HCT116 (cell line): ENCODE measurements around the gene CASZ1. TPM values are rescaled to one million over a fixed set of nuclear protein-coding genes. Genes with fewer than 3 reads are reported as not detected.

Source experiments
- ATAC-seq: fragments of 200-7000 bp; cut with Tn5 transposase; 2 replicates; pipeline ENCODE4 v1.9.1; 2020; ENCODE audit warnings: mild to moderate bottlenecking, moderate library complexity
- BruUV-seq: library from RNA; stranded (reverse); fragments of 400-500 nt; replicated peaks from 2 replicates; lab custom pipeline; 2021; lab: Mats Ljungman, UMichigan
- CTCF ChIA-PET: fragments of 300-600 bp; sonication (Branson Sonifier 250); formaldehyde crosslinking; loops from one replicate; lab custom pipeline; 2021; ENCODE audit warnings: antibody characterized with exemption; lab: Charles Lee
- POLR2A ChIA-PET: fragments of 300-600, 350-600 bp; sonication (Branson Sonifier 250); formaldehyde crosslinking; loops from one replicate; lab custom pipeline; 2021; ENCODE audit warnings: antibody characterized with exemption; lab: Charles Lee
- RAD21 ChIA-PET, 2 experiments: fragments of 300-600 bp; sonication (Branson Sonifier 250); formaldehyde crosslinking; loops; one replicate each; lab custom pipeline; 2023; ENCODE audit warnings: low total read pairs in 2 of 2; ENCODE audit not compliant: uncharacterized antibody in 2 of 2, unreplicated experiment in 2 of 2, low non-redundant PET in 1 of 2; lab: Charles Lee
- DNase-seq: peaks from one replicate; pipeline ENCODE4 v3.0.0-alpha.2; 2010; ENCODE audit warnings: low read depth, low spot score
- H2AFZ ChIP-seq: fragments of 200-600 bp; shearing (Covaris generic), sonication (generic); 2 replicates; pipeline ENCODE4 v1.6.1; 2017; ENCODE audit warnings: low read depth, mixed run types, mixed read lengths, antibody characterized with exemption, low read length; ENCODE audit not compliant: poor library complexity, severe bottlenecking
- H3K27ac ChIP-seq: 2 replicates; pipeline ENCODE4 v1.5.1; 2012; ENCODE audit warnings: low read depth, low read length
- H3K27me3 ChIP-seq: fragments of 200-600 bp; sonication (generic); 2 replicates; pipeline ENCODE4 v1.6.1; 2016; ENCODE audit warnings: mixed run types, low read length, mixed read lengths; ENCODE audit not compliant: insufficient read depth
- H3K36me3 ChIP-seq, 2 experiments: fragments of 200-500 bp in 1 of 2; fragments of 200-600 bp in 1 of 2; sonication (Bioruptor generic) in 1 of 2; sonication (generic) in 1 of 2; 2 replicates each; pipeline versions ENCODE4 v1.5.1 to v1.6.1; 2014 to 2016; ENCODE audit warnings: low read length in 2 of 2, inconsistent platforms in 1 of 2, mixed read lengths in 1 of 2, mixed run types in 1 of 2; ENCODE audit not compliant: insufficient read depth in 2 of 2, control insufficient read depth in 1 of 2
- H3K4me1 ChIP-seq, 2 experiments: fragments of 200-600 bp in 1 of 2; sonication (generic) in 1 of 2; 2 replicates each; pipeline versions ENCODE4 v1.5.1 to v1.6.1; 2012 to 2017; ENCODE audit warnings: low read length in 2 of 2, inconsistent platforms in 1 of 2, mild to moderate bottlenecking in 1 of 2, mixed read lengths in 1 of 2, mixed run types in 1 of 2, moderate library complexity in 1 of 2; ENCODE audit not compliant: insufficient read depth in 2 of 2, control insufficient read depth in 1 of 2
- H3K4me2 ChIP-seq: fragments of 200-600 bp; sonication (generic); 2 replicates; pipeline ENCODE4 v1.6.1; 2017; ENCODE audit warnings: mixed run types, low read length, mixed read lengths
- H3K4me3 ChIP-seq, 2 experiments: fragments of 200-600 bp in 1 of 2; sonication (generic) in 1 of 2; replicated peaks in 1 of 2; 2 replicates each; pipeline ENCODE4 v1.5.1; 2011 to 2016; ENCODE audit warnings: low read length in 2 of 2, control low read depth in 1 of 2, low read depth in 1 of 2, mild to moderate bottlenecking in 1 of 2, mixed read lengths in 1 of 2, mixed run types in 1 of 2
- H3K79me2 ChIP-seq: fragments of 200-600 bp; sonication (generic); 2 replicates; pipeline ENCODE4 v1.6.1; 2017; ENCODE audit warnings: mild to moderate bottlenecking, mixed run types, low read length, moderate library complexity, mixed read lengths; ENCODE audit not compliant: insufficient read depth
- H3K9ac ChIP-seq: fragments of 200-600 bp; sonication (generic); 2 replicates; pipeline ENCODE4 v1.6.1; 2016; ENCODE audit warnings: low read length, mixed read lengths
- H3K9me2 ChIP-seq: fragments of 200-600 bp; sonication (generic), shearing (Covaris generic); 2 replicates; pipeline ENCODE4 v1.6.1; 2017; ENCODE audit warnings: mixed run types, mild to moderate bottlenecking, moderate library complexity; ENCODE audit not compliant: insufficient read depth
- H3K9me3 ChIP-seq, 2 experiments: fragments of 200-500 bp in 1 of 2; fragments of 200-600 bp in 1 of 2; sonication (Bioruptor generic) in 1 of 2; sonication (generic) in 1 of 2; 2 replicates each; pipeline ENCODE4 v1.6.1; 2014 to 2017; ENCODE audit warnings: low read length in 2 of 2, mixed read lengths in 2 of 2, inconsistent platforms in 1 of 2, low read depth in 1 of 2, mild to moderate bottlenecking in 1 of 2, mixed run types in 1 of 2, moderate library complexity in 1 of 2; ENCODE audit not compliant: control insufficient read depth in 1 of 2, insufficient read depth in 1 of 2
- H4K20me1 ChIP-seq: fragments of 200-600 bp; sonication (generic), shearing (Covaris generic); 2 replicates; pipeline ENCODE4 v1.6.1; 2017; ENCODE audit warnings: mixed run types, mild to moderate bottlenecking, moderate library complexity; ENCODE audit not compliant: insufficient read depth
- EZH2 ChIP-seq: fragments of 200-600 bp; sonication (generic); IDR thresholded peaks from 2 replicates; pipeline ENCODE4 v1.6.1; 2017; ENCODE audit warnings: antibody characterized with exemption, mixed run types
- EZH2phosphoT487 ChIP-seq: fragments of 200-600 bp; IDR thresholded peaks from 2 replicates; pipeline ENCODE4 v1.6.1; 2018; ENCODE audit warnings: antibody characterized with exemption, borderline replicate concordance
- FOSL1 ChIP-seq: IDR thresholded peaks from 2 replicates; pipeline ENCODE4 v1.6.1; 2012; ENCODE audit warnings: low read depth
- JUND ChIP-seq: IDR thresholded peaks from 2 replicates; pipeline ENCODE4 v1.6.1; 2012
- MAX ChIP-seq: IDR thresholded peaks from 2 replicates; pipeline ENCODE4 v1.6.1; 2012
- POLR2A ChIP-seq: IDR thresholded peaks from 2 replicates; pipeline ENCODE4 v1.7.0; 2011; ENCODE audit warnings: borderline replicate concordance; ENCODE audit not compliant: insufficient read depth, insufficient read length; ENCODE audit errors: extremely low read depth
- POLR2AphosphoS5 ChIP-seq: IDR thresholded peaks from 2 replicates; pipeline ENCODE4 v1.6.1; 2011; ENCODE audit warnings: mild to moderate bottlenecking, low read depth, low read length, moderate library complexity
- RAD21 ChIP-seq: IDR thresholded peaks from 2 replicates; pipeline ENCODE4 v1.6.1; 2012; ENCODE audit warnings: low read depth, mild to moderate bottlenecking
- SIN3A ChIP-seq: IDR thresholded peaks from 2 replicates; pipeline ENCODE4 v1.6.1; 2012; ENCODE audit warnings: low read depth
- intact Hi-C: fragments of 100-400 bp; cut with micrococcal nuclease; formaldehyde crosslinking; loops from 2 replicates; pipeline ENCODE4 v1.10.0; 2022
- total RNA-seq: library from RNA; stranded (reverse); gene quantifications from one replicate; pipeline ENCODE4 v1.2.1, GENCODE V29; 2021; ENCODE audit not compliant: unreplicated experiment

CASZ1 gene
- total RNA-seq, 1 experiment from 2014 or later, result 7.7 TPM

- no TSS peak for BruUV-seq
- RAD21 ChIA-PET, result no interaction called here
- CTCF ChIA-PET, result no interaction called here
- no peak overlapping the region for H3K27ac ChIP-seq
- no peak overlapping the region for H2AFZ ChIP-seq
- H3K27me3 ChIP-seq, result no peaks in the 10 kb centered on the region
- H4K20me1 ChIP-seq, result no peaks in the 10 kb centered on the region
- H3K4me3 ChIP-seq, result no peak overlapping the region
- no peak overlapping the region for H3K4me2 ChIP-seq
- intact Hi-C loops, result no loop called here
- POLR2A ChIA-PET, result no interaction called here
- H3K9me2 ChIP-seq, result no peaks in the 10 kb centered on the region
- DNase-seq, result no peak
- no peak overlapping the region for H3K9ac ChIP-seq
- H3K4me1 ChIP-seq, result no peaks in the 10 kb centered on the region
- H3K9me3 ChIP-seq, result no peaks in the 10 kb centered on the region
- H3K79me2 ChIP-seq, result no peaks in the 10 kb centered on the region
- TF ChIP-seq RAD21, result no peak
- no peak for TF ChIP-seq SIN3A
- no peak for TF ChIP-seq JUND
- no peak for TF ChIP-seq POLR2A
- TF ChIP-seq, all 23 proteins: peak for 0
- no peaks in the 10 kb centered on the region; a peak in 1 of 4 replicates for H3K36me3 ChIP-seq
- no peak for ATAC-seq
These were observed 172.0 kb downstream of the CASZ1 start for GRCh38 chr1:10624256-10625050.

DNA sequence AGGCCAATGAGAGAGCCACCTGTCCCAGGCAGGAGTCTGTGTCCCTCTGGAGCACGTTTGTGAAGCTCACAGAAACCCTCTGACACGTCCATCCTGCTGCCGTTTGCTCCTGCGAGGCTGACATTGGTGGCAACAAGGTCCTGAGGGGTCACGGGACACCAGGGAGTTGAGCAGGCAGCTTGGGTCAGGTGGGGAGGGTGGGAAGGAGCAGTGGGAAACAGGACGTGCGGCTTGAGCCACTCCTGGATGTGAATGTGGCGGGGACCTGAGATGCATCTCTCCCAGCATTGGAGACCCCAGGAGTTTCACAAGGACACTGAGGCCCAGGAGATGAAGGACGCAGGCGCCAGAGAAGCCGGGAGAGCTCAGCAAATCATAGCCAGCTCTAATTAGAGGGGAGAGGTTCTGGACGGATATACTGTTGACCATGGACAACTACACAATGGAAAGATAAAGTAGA lies 172.7 kb downstream of the CASZ1 start:
- H3K4me3 ChIP-seq, result no peak overlapping the region
- CTCF ChIA-PET, result no interaction called here
- H3K9me2 ChIP-seq, result no peaks in the 10 kb centered on the region
- no peaks in the 10 kb centered on the region for H3K4me1 ChIP-seq
- no peak for ATAC-seq
- H3K9me3 ChIP-seq, result no peaks in the 10 kb centered on the region
- H2AFZ ChIP-seq, result no peak overlapping the region
- POLR2A ChIA-PET, result no interaction called here
- H4K20me1 ChIP-seq, result no peaks in the 10 kb centered on the region
- no peak overlapping the region for H3K4me2 ChIP-seq
- TF ChIP-seq EZH2phosphoT487 (no peak), POLR2AphosphoS5 (no peak), MAX (no peak), RAD21 (no peak), FOSL1 (no peak), EZH2 (no peak)
- no peak overlapping the region for H3K9ac ChIP-seq
- no peaks in the 10 kb centered on the region for H3K79me2 ChIP-seq
- no peaks in the 10 kb centered on the region for H3K27me3 ChIP-seq
- no peak overlapping the region for H3K27ac ChIP-seq
- RAD21 ChIA-PET, result no interaction called here
- no peak for DNase-seq
- no TSS peak for BruUV-seq
- no peaks in the 10 kb centered on the region; a peak in 1 of 4 replicates for H3K36me3 ChIP-seq
- intact Hi-C loops, result no loop called here
